ENCODE data around the gene ARL6IP6. TPM values are rescaled to one million over a fixed set of nuclear protein-coding genes. Genes with fewer than 3 reads are reported as not detected.

The ARL6IP6 gene
- 23.8 TPM for total RNA-seq

DNA sequence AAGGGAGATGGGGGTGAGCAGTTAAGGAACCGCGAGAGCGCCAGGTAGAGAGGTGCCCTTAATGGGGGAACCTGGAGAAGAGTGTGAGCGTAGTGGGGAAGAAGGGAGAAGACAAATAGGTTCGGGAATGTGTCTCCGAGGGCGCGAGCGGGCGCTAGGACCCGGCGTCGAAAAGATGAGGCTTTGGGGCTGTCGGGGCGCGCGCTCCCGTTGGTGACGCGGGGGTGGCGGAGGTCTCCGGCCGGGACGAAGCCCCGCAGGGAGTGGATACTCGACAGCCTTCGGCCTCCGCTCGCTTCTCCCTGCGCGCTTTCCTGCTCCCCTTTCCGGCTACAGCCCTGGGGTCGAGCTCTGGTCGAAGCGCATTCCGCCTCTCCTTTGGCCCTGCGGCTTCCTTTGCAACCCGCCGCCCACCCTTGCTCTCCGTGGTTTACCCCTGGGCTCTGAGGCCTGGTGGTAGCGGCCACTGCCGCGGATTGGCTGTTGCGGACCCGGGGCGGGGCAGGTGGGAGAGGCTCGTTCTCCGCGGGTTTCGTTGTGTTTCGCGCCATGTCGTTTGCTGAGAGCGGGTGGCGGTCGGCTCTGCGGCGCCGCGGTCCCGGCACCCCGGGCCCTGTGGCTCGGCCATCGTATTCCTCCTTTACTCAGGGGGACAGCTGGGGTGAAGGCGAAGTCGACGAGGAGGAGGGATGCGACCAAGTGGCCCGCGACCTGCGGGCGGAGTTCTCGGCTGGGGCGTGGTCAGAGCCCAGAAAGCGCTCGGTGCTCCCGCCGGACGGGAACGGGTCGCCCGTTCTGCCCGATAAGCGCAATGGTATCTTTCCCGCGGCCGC is at the start of gene ARL6IP6:
Gene ARL6IP6 (plus strand): TSS at position 545 of the 833 bp plus-strand sequence. CDS start 5 bp downstream, at position 550.

DNA sequence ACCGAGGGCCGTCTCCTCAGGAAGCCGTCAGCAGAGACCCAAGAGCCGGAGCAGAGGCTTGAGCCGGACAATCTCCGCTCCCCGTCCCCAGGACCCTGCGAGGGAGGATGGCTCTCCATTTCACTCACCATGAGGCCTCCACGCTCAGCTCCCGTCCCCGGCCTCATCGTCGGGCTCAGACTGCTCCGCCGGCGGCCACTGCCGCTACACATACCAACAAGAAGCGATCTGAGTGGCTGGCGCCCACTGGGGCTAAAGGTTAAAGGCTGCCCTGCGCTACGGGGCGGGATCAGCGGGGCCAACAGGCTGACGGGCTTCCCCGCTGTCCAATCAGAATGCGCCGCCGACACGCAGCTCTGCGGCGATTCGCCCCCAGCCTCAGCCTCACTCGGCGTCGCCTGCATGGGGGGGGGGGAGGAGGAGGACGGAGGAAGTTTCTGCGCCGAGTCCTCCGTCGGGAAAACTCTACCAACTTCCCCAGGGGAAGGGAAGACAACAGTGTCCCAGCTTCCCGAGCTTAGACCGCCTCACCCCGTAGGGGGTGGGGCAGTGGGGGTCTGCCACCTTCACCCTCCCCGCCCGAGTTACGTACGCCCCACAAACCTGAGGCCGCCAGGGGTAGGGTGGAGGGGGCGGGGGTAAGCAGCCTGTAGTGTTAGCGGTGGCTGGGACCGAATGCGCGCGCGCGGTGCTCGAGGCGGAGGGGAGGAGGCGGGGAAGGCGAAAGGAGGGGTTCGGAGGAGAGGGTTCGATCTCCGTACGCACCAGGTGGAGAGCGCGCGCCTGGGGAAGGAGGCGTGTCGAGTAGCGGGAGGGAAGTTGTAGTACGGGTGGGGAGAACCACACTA is 968 bp upstream of the ARL6IP6 start, which contains the start of gene PRPF40A:
Gene PRPF40A (minus strand): TSS at position 234 of the 848 bp plus-strand sequence. CDS start 22 bp downstream, at position 212.

Other genes with a start within 250 kb of the ARL6IP6 start
- 76.0 TPM for gene PRPF40A, start 1.2 kb upstream of the ARL6IP6 start, total RNA-seq